Stimulated activated CD4-positive, alpha-beta T cell treated with anti-CD3 and anti-CD28 coated beads, Interleukin-15, amount 100 ng/mL, for 24 hours (primary cell): ENCODE measurements around the gene BAIAP3.

ENCODE experiments used
- DNase-seq: peaks from one replicate; pipeline ENCODE4 v3.0.0-alpha.2; 2020

The BAIAP3 gene

GRCh38 chr16:1347962-1348361, 14.5 kb downstream of the BAIAP3 start:
- DNase-seq, result no peak

DNA sequence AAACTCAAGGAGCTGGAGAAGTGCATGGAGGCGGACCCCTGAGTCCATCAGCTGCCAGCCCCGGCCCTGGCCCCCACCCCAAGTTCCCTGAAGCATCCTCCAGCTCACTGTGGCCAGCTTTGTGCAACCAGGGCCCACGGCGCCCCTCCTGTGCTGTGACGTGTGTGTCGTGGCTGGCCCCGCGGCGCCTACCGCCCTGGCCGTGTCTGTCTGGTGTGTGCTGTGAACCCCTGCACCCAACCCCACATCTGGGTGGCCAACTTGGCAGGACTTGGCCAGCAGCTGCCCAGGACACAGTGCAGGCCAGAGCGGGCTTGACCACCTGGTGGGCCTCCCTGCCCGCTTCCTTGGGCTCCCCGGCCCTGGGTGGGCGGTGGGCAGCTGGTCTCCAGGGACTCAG, 15.0 kb downstream of the BAIAP3 start:
- no peak for DNase-seq

- DNase-seq, result no peak
These were observed 15.5 kb downstream of the BAIAP3 start for GRCh38 chr16:1348926-1349325.

DNA sequence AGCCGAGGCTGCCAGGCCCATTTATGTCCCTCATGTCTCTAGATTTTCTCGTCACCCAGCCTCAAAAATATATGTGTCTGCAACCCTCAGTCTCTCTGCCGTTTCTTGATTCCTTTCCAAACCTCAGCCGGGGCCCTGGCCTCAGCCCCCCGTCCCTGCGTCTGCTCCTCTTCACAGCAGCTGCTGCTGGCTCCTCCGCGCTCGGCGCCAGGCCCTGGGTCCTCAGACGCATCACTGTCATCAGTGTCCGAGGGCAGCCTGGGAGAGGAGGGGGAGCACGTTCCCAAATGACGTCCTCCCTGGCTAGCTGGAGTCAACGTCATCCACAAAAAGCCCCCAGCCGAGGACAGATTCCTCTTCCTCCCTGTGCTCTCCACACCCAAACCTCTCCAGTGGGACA, 15.9 kb downstream of the BAIAP3 start:
- DNase-seq, result no peak

DNA sequence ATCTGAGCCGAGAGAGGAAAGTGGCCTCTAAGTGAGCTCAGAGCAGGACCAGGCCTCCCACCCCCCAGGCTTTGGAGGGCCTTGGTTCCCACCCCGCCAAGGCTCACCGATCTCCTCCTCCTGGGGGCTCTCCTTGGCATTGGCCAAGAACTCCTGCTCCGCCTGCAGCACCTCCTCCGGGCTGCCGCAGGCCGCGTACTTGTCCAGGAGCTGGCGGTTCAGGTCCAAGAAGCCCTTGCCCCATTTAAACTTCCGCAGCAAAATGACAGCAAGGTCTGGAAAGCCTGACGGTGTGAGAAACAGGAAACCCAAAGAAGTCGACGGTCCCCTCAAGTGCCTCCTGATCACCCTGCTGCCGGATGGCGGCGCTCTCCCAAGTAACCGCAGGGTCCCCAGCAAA, 16.5 kb downstream of the BAIAP3 start:
- no peak for DNase-seq

GRCh38 chr16:1350691-1351090, 17.2 kb downstream of the BAIAP3 start:
- DNase-seq, result no peak

GRCh38 chr16:1351215-1351581, 17.8 kb downstream of the BAIAP3 start:
- peak; percentile 42 for DNase-seq

GRCh38 chr16:1351582-1352362, 18.3 kb downstream of the BAIAP3 start, which contains the start of the genes GNPTG and TSR3:
TSS of gene GNPTG (plus strand) at chr16:1351931. CDS start at chr16:1351966, 35 bp downstream.
TSS of gene TSR3 (minus strand) at chr16:1351878. CDS start at chr16:1351804, 74 bp downstream.
- peak; percentile 89 for DNase-seq

GRCh38 chr16:1354815-1355540, 21.5 kb downstream of the BAIAP3 start:
- DNase-seq, result no peak

GRCh38 chr16:1355591-1355990, 22.1 kb downstream of the BAIAP3 start:
- no peak for DNase-seq

GRCh38 chr16:1356061-1356900, 22.8 kb downstream of the BAIAP3 start:
- DNase-seq, result no peak

DNA sequence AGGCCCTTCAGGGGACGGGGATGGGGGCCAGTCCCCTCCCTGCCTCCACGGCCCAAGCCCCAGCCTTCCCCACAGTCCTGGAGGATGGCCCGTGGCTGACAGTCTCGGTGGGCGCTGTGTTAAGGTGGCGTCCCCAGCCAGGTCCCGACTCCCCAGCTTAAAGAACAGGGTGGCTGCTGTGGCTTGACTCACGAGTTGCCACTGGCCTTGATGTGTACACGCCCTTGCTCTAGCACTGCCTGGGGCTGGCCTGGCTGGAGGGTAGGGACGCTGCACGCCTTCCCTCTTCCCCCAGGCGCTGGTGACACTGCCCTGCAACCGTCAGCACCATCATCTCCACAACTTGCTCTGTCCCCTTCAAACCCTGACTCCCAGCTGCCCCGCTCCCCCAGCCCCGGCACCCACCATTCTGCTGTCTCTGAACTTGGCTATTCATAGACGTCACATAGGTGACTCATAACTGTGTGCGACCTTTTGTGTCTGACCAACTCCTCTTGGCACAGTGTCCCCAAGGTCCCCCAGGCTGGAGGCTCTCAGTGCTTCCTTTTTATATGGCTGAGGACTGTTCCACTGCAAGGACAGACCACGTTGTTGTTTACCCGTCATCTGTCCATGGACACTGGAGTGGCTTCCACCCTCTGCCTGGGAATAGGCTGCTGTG, 24.6 kb downstream of the BAIAP3 start:
- no peak for DNase-seq

DNA sequence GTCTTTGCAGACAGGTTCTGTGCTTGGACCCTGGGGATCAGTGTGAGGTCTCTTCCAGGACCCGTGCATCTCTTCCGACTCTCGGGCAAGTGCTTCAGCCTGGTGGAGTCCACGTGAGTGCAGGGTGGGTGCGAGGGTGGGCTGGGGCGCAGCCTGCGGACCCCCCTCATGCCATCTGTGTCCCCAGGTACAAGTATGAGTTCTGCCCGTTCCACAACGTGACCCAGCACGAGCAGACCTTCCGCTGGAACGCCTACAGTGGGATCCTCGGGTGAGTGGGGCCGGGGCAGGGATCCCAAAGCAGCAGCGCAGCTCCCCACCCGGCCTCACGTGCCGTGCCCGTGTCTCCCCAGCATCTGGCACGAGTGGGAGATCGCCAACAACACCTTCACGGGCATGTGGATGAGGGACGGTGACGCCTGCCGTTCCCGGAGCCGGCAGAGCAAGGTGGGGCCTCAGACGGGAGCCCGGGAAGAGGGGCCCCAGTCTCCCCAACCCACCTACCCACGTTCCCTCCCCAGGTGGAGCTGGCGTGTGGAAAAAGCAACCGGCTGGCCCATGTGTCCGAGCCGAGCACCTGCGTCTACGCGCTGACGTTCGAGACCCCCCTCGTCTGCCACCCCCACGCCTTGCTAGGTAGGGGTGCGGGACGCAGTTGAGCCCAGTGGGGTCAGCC, 28.4 kb downstream of the BAIAP3 start:
- DNase-seq, result no peak

- DNase-seq, result no peak
These were observed 29.4 kb downstream of the BAIAP3 start for GRCh38 chr16:1362807-1363206.

DNA sequence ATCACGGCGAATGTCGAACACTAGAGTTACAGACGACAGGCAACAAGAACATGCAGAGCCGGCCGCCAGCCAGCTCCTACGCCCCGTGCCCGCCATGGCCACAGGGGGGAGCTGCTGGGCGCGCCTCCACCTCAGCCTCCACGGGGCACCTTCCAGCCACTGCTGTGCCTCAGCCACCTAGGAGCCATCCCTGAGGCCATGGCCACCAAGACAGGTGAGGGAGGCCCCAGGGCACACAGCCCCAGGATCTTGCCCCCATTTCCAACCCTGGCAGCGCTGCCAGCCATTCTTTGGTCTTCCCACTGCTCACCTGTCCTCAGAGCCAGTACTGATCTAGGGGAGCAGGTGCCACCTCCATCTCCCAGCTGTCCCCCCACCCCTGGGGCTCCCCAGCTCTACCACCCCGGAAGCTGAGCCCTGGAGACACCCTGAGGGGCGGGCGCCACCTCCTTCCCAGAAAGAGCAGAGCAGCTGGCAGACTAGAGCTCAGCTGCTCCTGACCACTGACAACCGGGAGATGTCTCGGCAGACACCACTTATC, 30.1 kb downstream of the BAIAP3 start:
- peak; percentile 76 for DNase-seq

GRCh38 chr16:1364510-1364909, 31.1 kb downstream of the BAIAP3 start:
- DNase-seq, result no peak

DNA sequence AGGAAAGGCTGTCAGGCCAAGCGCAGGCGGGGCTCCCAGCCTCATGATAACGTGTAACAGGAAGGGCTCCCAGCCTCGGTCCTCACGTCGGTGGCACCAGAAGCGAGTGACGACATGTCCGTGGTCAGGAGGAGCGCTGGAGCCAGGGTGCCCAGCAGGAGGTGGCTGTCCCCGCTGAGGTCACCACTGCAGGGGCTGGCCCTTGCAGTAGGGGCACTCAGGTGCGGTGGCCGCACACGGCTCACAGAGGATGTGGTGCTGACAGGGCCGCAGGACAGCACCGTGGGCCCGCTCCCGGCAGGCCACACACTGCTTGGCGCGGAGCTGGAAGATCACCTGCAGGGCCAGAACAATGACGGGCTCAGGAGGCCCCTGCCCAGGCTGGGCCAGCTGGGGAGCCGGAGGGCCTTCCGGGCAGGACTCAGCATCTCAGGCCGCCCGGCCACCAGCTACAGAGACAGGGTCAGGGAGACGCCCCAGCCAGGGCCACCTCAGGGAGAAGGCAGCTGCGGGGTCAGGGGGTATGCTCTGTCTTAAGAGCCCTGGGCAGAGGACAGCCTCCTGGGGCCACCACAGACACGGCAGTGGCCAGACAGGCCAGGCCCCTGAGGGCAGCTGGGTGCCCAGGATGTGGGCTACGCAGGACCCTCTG, 32.7 kb downstream of the BAIAP3 start:
- no peak for DNase-seq

DNA sequence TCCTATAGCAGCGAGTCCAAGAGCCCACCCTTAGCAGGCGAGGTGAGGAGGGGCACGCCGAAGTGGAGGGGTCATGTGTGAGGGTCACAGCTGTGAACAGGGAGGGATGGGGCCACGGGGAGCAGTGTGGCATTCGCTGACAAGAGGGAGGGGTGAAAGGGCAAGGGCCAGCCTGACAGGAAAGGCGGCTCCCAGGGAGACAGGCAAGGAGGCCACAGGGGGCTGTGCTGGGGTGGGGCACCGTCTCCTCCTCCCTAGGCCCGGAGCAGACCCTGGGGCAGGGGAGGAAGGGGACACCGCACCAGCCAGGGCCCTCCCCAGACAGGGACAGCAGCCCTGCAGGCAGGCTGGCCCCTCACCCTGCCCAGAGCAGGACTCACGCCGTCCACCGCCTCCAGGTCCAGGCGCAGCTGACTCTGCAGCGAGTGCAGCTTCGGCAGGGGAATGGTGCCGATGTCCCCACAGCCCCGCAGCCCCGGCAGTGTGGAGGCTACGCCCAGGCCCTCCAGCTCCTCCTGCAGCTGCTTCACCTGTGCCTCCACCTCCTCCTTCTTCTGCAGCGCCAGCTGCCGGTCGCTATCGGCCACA, 33.4 kb downstream of the BAIAP3 start:
- no peak for DNase-seq

- DNase-seq, result no peak
These were observed 34.2 kb downstream of the BAIAP3 start for GRCh38 chr16:1367486-1368174.
